Measurements from ENCODE around the gene GNAZ. TPM values are rescaled to one million over a fixed set of nuclear protein-coding genes. Genes with fewer than 3 reads are reported as not detected.

Gene GNAZ
- total and polyA plus RNA-seq, 2 experiments from 2014 or later, result 0.24 to 0.65 TPM

- Histone ChIP-seq H3K9me2 (ENCODE audit: insufficient read depth) (no peaks in the 10 kb centered on the region), H3K9me3 (ENCODE audit: low read depth) (no peaks in the 10 kb centered on the region), H3F3A (ENCODE audit: insufficient read depth) (no peaks in the 10 kb centered on the region), H3K27me3 (replicated peaks; ENCODE audit: insufficient read depth) (no peaks in the 10 kb centered on the region), H3K36me3 (ENCODE audit: low read depth) (no peaks in the 10 kb centered on the region), H3K27ac (no peak overlapping the region), H3K4me1 (ENCODE audit: insufficient read depth) (no peaks in the 10 kb centered on the region), H3K4me2 (ENCODE audit: unreplicated experiment) (no peak overlapping the region), H2AFZ (no peak overlapping the region), H3K79me2 (ENCODE audit: insufficient read depth) (no peaks in the 10 kb centered on the region), H4K20me1 (ENCODE audit: insufficient read depth) (no peaks in the 10 kb centered on the region), H3K9ac (no peak overlapping the region), H3K4me3 (no peak overlapping the region)
- TF ChIP-seq EZH2phosphoT487 (IDR thresholded peaks at IDR 0.05; ENCODE audit: insufficient read depth, low read depth) (no peak), EZH2 (IDR thresholded peaks at IDR 0.05; ENCODE audit: insufficient read depth, poor library complexity, severe bottlenecking) (no peak)
- WGBS, 2 experiments (ENCODE audit: low coverage in 1 of 2, low lambda C conversion rate in 2 of 2, missing lambda C conversion rate in 2 of 2), result 82% methylated on average over 7 of the region's 7 CpGs
- no peak for DNase-seq
- in situ Hi-C loops (cut with MboI), result no loop called here
Observed at GRCh38 chr22:23100124-23100801, 29.9 kb downstream of the GNAZ start.

- no peak overlapping the region for H2AFZ ChIP-seq
- H3K79me2 ChIP-seq (ENCODE audit: insufficient read depth), result no peaks in the 10 kb centered on the region
Observed at GRCh38 chr22:23101524-23101923, 31.2 kb downstream of the GNAZ start.

DNA sequence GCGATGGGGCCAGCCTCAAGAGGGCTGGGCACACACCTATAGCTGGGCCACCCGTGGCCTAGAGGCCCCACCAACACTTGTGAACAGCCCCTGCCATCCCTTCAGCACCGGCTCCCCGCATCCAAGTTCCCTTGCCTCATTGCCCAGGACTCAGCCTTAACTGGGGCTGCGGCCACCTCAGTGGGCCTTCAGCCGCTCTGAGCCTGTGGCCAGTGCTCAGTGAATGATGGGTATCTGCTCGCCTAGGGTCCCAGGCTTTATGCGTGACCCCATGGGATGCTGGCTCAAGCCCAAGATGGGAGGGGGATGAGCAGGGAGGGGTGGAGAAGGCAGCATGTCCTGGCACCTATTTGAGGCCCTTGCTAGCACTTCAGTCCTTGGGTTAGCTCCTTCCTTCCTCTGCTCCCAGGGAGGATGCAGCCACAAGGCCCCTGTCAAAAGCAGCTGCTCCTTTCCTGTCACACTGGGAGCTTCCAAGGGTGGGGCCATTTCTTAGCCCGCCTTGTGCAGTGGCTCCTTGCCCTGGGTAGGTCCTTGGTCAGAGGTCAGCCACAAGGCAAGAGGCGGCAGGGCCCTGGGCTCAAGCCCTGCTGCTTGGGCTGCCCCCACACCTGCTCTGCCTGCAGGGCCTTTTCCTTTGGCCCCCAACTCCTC, 31.8 kb downstream of the GNAZ start:
- Histone ChIP-seq H3K9me2 (ENCODE audit: insufficient read depth) (no peaks in the 10 kb centered on the region), H3K27me3 (replicated peaks; ENCODE audit: insufficient read depth) (no peaks in the 10 kb centered on the region), H2AFZ (no peak overlapping the region), H3K79me2 (ENCODE audit: insufficient read depth) (no peaks in the 10 kb centered on the region), H3F3A (ENCODE audit: insufficient read depth) (no peaks in the 10 kb centered on the region), H3K27ac (no peak overlapping the region), H3K4me2 (ENCODE audit: unreplicated experiment) (no peak overlapping the region), H3K9ac (no peak overlapping the region), H3K4me1 (ENCODE audit: insufficient read depth) (no peaks in the 10 kb centered on the region), H4K20me1 (ENCODE audit: insufficient read depth) (no peaks in the 10 kb centered on the region), H3K9me3 (ENCODE audit: low read depth) (no peaks in the 10 kb centered on the region), H3K4me3 (no peak overlapping the region), H3K36me3 (ENCODE audit: low read depth) (no peaks in the 10 kb centered on the region)
- DNase-seq, result no peak
- no peak for TF ChIP-seq EZH2phosphoT487 (IDR thresholded peaks at IDR 0.05; ENCODE audit: insufficient read depth, low read depth)
- no peak for TF ChIP-seq EZH2 (IDR thresholded peaks at IDR 0.05; ENCODE audit: insufficient read depth, poor library complexity, severe bottlenecking)
- in situ Hi-C loops (cut with MboI), result no loop called here
- WGBS, 2 experiments (ENCODE audit: low coverage in 1 of 2, low lambda C conversion rate in 2 of 2, missing lambda C conversion rate in 2 of 2), result 76 to 83% methylated on average over 10 of the region's 10 CpGs

More at GRCh38 chr22:23101524-23101923, 31.2 kb downstream of the GNAZ start:
- Histone ChIP-seq H3K9ac (no peak overlapping the region), H3K9me3 (ENCODE audit: low read depth) (no peaks in the 10 kb centered on the region), H3K4me3 (no peak overlapping the region), H3K36me3 (ENCODE audit: low read depth) (no peaks in the 10 kb centered on the region), H3K27ac (no peak overlapping the region), H4K20me1 (ENCODE audit: insufficient read depth) (no peaks in the 10 kb centered on the region), H3K4me1 (ENCODE audit: insufficient read depth) (no peaks in the 10 kb centered on the region), H3F3A (ENCODE audit: insufficient read depth) (no peaks in the 10 kb centered on the region), H3K27me3 (replicated peaks; ENCODE audit: insufficient read depth) (no peaks in the 10 kb centered on the region), H3K4me2 (ENCODE audit: unreplicated experiment) (no peak overlapping the region), H3K9me2 (ENCODE audit: insufficient read depth) (no peaks in the 10 kb centered on the region)
- no peak for DNase-seq
- no peak for TF ChIP-seq EZH2 (IDR thresholded peaks at IDR 0.05; ENCODE audit: insufficient read depth, poor library complexity, severe bottlenecking)
- 77 to 78% methylated on average over 3 of the region's 3 CpGs for WGBS, 2 experiments (ENCODE audit: low coverage in 1 of 2, low lambda C conversion rate in 2 of 2, missing lambda C conversion rate in 2 of 2)
- in situ Hi-C loops (cut with MboI), result no loop called here

DNA sequence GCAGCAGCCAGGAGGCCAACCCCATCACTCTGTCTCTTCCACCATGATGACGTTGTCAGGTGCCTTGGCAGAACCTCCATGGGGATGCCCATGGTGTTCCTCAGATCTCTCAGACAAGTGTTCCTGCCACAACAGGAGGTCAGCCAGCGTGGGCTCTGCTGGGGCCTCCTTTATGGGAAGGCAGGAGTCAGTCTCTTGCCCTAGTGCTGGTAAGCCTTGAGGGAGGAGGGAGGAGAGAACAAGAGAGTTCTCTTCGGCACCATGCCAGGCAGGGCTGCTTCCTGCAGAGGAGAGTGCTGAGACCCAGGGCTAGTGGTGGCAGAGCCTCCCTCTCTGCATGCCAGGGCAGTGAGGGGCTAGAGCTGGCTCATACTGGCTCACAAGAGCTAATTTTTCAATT, 32.5 kb downstream of the GNAZ start:
- Histone ChIP-seq H3K4me2 (ENCODE audit: unreplicated experiment) (no peak overlapping the region), H3K27me3 (replicated peaks; ENCODE audit: insufficient read depth) (no peaks in the 10 kb centered on the region), H3K79me2 (ENCODE audit: insufficient read depth) (no peaks in the 10 kb centered on the region), H3K9me2 (ENCODE audit: insufficient read depth) (no peaks in the 10 kb centered on the region), H3F3A (ENCODE audit: insufficient read depth) (no peaks in the 10 kb centered on the region), H3K4me1 (ENCODE audit: insufficient read depth) (no peaks in the 10 kb centered on the region), H2AFZ (no peak overlapping the region), H3K27ac (no peak overlapping the region), H4K20me1 (ENCODE audit: insufficient read depth) (no peaks in the 10 kb centered on the region), H3K4me3 (no peak overlapping the region), H3K36me3 (ENCODE audit: low read depth) (no peaks in the 10 kb centered on the region), H3K9ac (no peak overlapping the region), H3K9me3 (ENCODE audit: low read depth) (no peaks in the 10 kb centered on the region)
- TF ChIP-seq EZH2 (IDR thresholded peaks at IDR 0.05; ENCODE audit: insufficient read depth, poor library complexity, severe bottlenecking) (no peak), EZH2phosphoT487 (IDR thresholded peaks at IDR 0.05; ENCODE audit: insufficient read depth, low read depth) (no peak)
- in situ Hi-C loops (cut with MboI), result no loop called here
- no peak for DNase-seq
- WGBS, 2 experiments (ENCODE audit: low coverage in 1 of 2, low lambda C conversion rate in 2 of 2, missing lambda C conversion rate in 2 of 2), result 50 to 59% methylated on average over 2 to 3 of the region's 3 CpGs
